OCI-LY3 (cell line): Measurements from ENCODE around the gene DDTL.
"Not testable (repeated sequence)": the region's sequence is repeated elsewhere in the genome, so short reads cannot be mapped to it uniquely, and the experiment has no call there.

Experiments
- CTCF ChIP-seq: fragments of 200-600, 300-600 bp; sonication (generic); IDR thresholded peaks from 2 replicates; pipeline ENCODE4 v1.5.1; 2014; ENCODE audit warnings: antibody characterized with exemption, low read length, low read depth
- EZH2phosphoT487 ChIP-seq: fragments of 200-600 bp; shearing (Covaris generic); IDR thresholded peaks from 2 replicates; pipeline ENCODE4 v1.6.1; 2018; ENCODE audit warnings: antibody characterized with exemption, mixed run types, low read depth

DNA sequence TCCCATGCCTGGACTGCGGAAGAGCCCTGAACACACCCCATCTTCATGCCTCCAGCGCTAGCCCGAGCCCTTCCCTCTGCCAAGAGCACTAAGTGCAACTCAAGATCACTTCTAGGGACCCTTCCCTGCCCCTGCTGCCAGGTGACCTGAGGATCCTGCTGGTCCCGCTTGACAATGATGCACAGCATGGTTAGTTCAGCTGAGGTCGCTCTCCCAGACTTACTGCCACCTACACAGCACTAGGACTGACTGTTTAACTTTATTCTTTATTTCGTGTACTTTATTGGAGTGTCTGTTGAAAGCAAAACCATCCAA is 11.7 kb upstream of the DDTL start:
- TF ChIP-seq EZH2phosphoT487, CTCF: not testable (repeated sequence)
